Measurements from ENCODE around the gene ZCCHC7. TPM values are rescaled to one million over a fixed set of nuclear protein-coding genes. Genes with fewer than 3 reads are reported as not detected.
"Not testable (repeated sequence)": the region's sequence is repeated elsewhere in the genome, so short reads cannot be mapped to it uniquely, and the experiment has no call there.

The ZCCHC7 gene
- total and polyA plus RNA-seq, 4 experiments from 2014 or later: 30.1 to 43.9 (median 38.8) TPM

- Mint-ChIP-seq H3K27ac (peak overlapping the region in 1 of 7 donors; percentile 43), H3K36me3 (peaks cover 22 to 26% of the 10 kb centered on the region in 2 donors), H3K4me1 (peaks cover 16 to 35% (median 22%) of the 10 kb centered on the region in 4 donors), H3K9me3 (peaks cover 0 to 2% (median 0%) of the 10 kb centered on the region in 8 donors), H3K27me3 (no peaks in the 10 kb centered on the region), H3K4me3 (no peak overlapping the region)
- Histone ChIP-seq H3K36me3 (ENCODE audit: insufficient read depth, low read length) (no peaks in the 10 kb centered on the region), H3K27ac (ENCODE audit: low read depth, low read length) (no peak overlapping the region), H3K27me3 (ENCODE audit: insufficient read depth, low read length) (no peaks in the 10 kb centered on the region), H3K9me3 (ENCODE audit: control insufficient read depth in 1 of 2, low read length in 2 of 2) (no peaks in the 10 kb centered on the region), H3K4me3 (ENCODE audit: low read length in 2 of 2) (no peak overlapping the region), H3K4me1 (ENCODE audit: insufficient read depth, low read length) (peaks cover 11% of the 10 kb centered on the region)
- DNase-seq: no peak
- POLR2A ChIA-PET (ENCODE audit: partially characterized antibody): no interaction called here
- CTCF ChIA-PET (ENCODE audit: partially characterized antibody): no interaction called here
- intact Hi-C loops (cut with micrococcal nuclease): no loop called here
Observed at GRCh38 chr9:37182718-37183117, 62.3 kb downstream of the ZCCHC7 start.

GRCh38 chr9:37184905-37185867 lies 64.8 kb downstream of the ZCCHC7 start:
- Mint-ChIP-seq H3K4me1 (peaks cover 16 to 27% (median 23%) of the 10 kb centered on the region in 4 donors), H3K36me3 (peaks cover 30 to 40% of the 10 kb centered on the region in 2 donors), H3K9me3 (peaks cover 0 to 4% (median 0%) of the 10 kb centered on the region in 8 donors), H3K27me3 (no peaks in the 10 kb centered on the region), H3K4me3 (no peak overlapping the region), H3K27ac (no peak overlapping the region)
- POLR2A ChIA-PET (ENCODE audit: partially characterized antibody): no interaction called here
- H3K27me3 ChIP-seq (ENCODE audit: insufficient read depth, low read length): no peaks in the 10 kb centered on the region
- H3K4me3 ChIP-seq (ENCODE audit: low read length in 2 of 2): no peak overlapping the region
- no peaks in the 10 kb centered on the region for H3K9me3 ChIP-seq (ENCODE audit: control insufficient read depth in 1 of 2, low read length in 2 of 2)
- H3K4me1 ChIP-seq (ENCODE audit: insufficient read depth, low read length): peaks cover 16% of the 10 kb centered on the region
- CTCF ChIA-PET (ENCODE audit: partially characterized antibody): no interaction called here
- no peak for DNase-seq
- intact Hi-C loops (cut with micrococcal nuclease): no loop called here
- H3K27ac ChIP-seq (ENCODE audit: low read depth, low read length): no peak overlapping the region
- H3K36me3 ChIP-seq (ENCODE audit: insufficient read depth, low read length): peaks cover 4% of the 10 kb centered on the region

- Mint-ChIP-seq H3K27ac (peak overlapping the region in 6 of 7 donors; percentile 51 to 94 (median 80)), H3K36me3 (peaks cover 32 to 41% of the 10 kb centered on the region in 2 donors), H3K27me3 (no peaks in the 10 kb centered on the region), H3K4me3 (peak overlapping the region in 7 of 8 donors; percentile 65 to 86 (median 78)), H3K4me1 (peaks cover 16 to 25% (median 22%) of the 10 kb centered on the region in 4 donors), H3K9me3 (peaks cover 0 to 4% (median 0%) of the 10 kb centered on the region in 8 donors)
- no peak for DNase-seq
- H3K36me3 ChIP-seq (ENCODE audit: insufficient read depth, low read length): peaks cover 4% of the 10 kb centered on the region
- no peaks in the 10 kb centered on the region for H3K27me3 ChIP-seq (ENCODE audit: insufficient read depth, low read length)
- H3K27ac ChIP-seq (ENCODE audit: low read depth, low read length): no peak overlapping the region
- peaks cover 16% of the 10 kb centered on the region for H3K4me1 ChIP-seq (ENCODE audit: insufficient read depth, low read length)
- ChIA-PET POLR2A (ENCODE audit: partially characterized antibody) (interaction anchor here (1.2 kb wide), 1 partner anchor 67 kb away, joined by 3 read pairs; the partner anchor contains the start of gene ZCCHC7), CTCF (ENCODE audit: partially characterized antibody) (no interaction called here)
- no peak overlapping the region for H3K4me3 ChIP-seq (ENCODE audit: low read length in 2 of 2)
- intact Hi-C loops (cut with micrococcal nuclease): no loop called here
- no peaks in the 10 kb centered on the region for H3K9me3 ChIP-seq (ENCODE audit: control insufficient read depth in 1 of 2, low read length in 2 of 2)
Observed at GRCh38 chr9:37187292-37187691, 66.9 kb downstream of the ZCCHC7 start.

- intact Hi-C loops (cut with micrococcal nuclease): no loop called here
- H3K9me3 Mint-ChIP-seq: peaks cover 0 to 4% (median 0%) of the 10 kb centered on the region in 8 donors
Observed at GRCh38 chr9:37187713-37188439, 67.5 kb downstream of the ZCCHC7 start.

DNA sequence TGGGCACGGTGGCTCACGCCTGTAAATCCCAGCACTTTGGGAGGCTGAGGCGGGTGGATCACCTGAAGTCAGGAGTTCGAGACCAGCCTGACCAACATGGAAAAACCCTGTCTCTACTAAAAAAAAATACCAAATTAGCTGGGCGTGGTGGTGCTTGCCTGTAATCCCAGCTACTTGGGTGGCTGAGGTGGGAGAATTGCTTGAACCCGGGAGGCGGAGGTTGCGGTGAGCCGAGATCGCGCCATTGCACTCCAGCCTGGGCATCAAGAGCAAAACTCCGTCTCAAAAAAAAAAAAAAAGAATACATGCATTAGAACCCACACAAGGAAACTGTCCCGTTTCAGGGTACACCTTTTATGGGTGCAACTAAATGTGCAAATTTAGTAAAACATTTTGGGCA lies 70.4 kb downstream of the ZCCHC7 start:
- H3K36me3 ChIP-seq (ENCODE audit: insufficient read depth, low read length); H3K27me3 Mint-ChIP-seq; H3K4me3 Mint-ChIP-seq; H3K4me3 ChIP-seq (ENCODE audit: low read length in 2 of 2); H3K27ac Mint-ChIP-seq; DNase-seq; H3K27ac ChIP-seq (ENCODE audit: low read depth, low read length); H3K27me3 ChIP-seq (ENCODE audit: insufficient read depth, low read length); H3K9me3 Mint-ChIP-seq; CTCF ChIA-PET (ENCODE audit: partially characterized antibody); intact Hi-C loops (cut with micrococcal nuclease); POLR2A ChIA-PET (ENCODE audit: partially characterized antibody); H3K9me3 ChIP-seq (ENCODE audit: control insufficient read depth in 1 of 2, low read length in 2 of 2): not testable (repeated sequence)
- Mint-ChIP-seq H3K4me1 (peaks cover 19 to 26% (median 22%) of the 10 kb centered on the region in 4 donors), H3K36me3 (peaks cover 19 to 27% of the 10 kb centered on the region in 2 donors)
- peaks cover 16% of the 10 kb centered on the region for H3K4me1 ChIP-seq (ENCODE audit: insufficient read depth, low read length)

More at GRCh38 chr9:37187713-37188439, 67.5 kb downstream of the ZCCHC7 start:
- H3K4me1 ChIP-seq (ENCODE audit: insufficient read depth, low read length): peaks cover 16% of the 10 kb centered on the region
- Mint-ChIP-seq H3K4me3 (peak overlapping the region in 7 of 8 donors; percentile 31 to 86 (median 78)), H3K36me3 (peaks cover 32 to 41% of the 10 kb centered on the region in 2 donors), H3K4me1 (peaks cover 16 to 25% (median 22%) of the 10 kb centered on the region in 4 donors), H3K27ac (peak overlapping the region in 5 of 7 donors; percentile 51 to 94 (median 79)), H3K27me3 (no peaks in the 10 kb centered on the region)
- H3K27ac ChIP-seq (ENCODE audit: low read depth, low read length): no peak overlapping the region
- ChIA-PET POLR2A (ENCODE audit: partially characterized antibody) (interaction anchor here (1.2 kb wide), 1 partner anchor 68 kb away, joined by 3 read pairs; the partner anchor contains the start of gene ZCCHC7), CTCF (ENCODE audit: partially characterized antibody) (no interaction called here)
- no peak overlapping the region for H3K4me3 ChIP-seq (ENCODE audit: low read length in 2 of 2)
- DNase-seq: no peak
- H3K27me3 ChIP-seq (ENCODE audit: insufficient read depth, low read length): no peaks in the 10 kb centered on the region
- H3K9me3 ChIP-seq (ENCODE audit: control insufficient read depth in 1 of 2, low read length in 2 of 2): no peaks in the 10 kb centered on the region
- H3K36me3 ChIP-seq (ENCODE audit: insufficient read depth, low read length): peaks cover 4% of the 10 kb centered on the region

DNA sequence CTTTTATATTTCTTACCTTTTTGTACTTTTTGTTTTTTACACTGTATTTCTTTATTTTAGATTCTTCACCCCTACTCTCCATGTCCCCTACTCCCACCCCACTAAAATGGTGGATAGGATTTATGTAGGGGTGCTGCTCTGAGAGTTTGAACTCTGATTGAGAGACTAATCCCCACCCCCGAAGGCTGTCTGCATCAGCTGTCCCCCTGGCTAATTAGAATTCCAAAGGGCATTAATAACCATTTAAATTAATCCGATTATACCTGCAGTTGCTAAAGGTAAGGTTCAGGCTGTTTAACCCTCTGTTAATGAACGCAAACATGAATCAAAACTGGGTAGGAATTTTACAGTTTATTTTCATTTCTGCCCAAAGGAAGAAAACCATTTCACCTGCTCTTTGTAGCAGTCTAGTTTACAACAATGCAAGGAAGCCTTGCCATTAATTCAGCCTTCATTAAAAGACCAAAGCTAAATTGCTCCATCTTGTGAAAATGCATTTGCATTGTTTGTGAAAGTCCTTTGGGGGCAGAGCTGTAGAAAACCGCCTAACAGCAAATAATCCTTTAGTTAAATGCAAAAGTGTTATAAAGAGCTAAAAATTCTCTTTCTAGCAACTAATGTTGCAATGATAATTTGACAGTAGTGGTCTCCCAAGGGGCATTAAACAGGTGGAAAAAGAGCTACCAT lies 71.2 kb downstream of the ZCCHC7 start:
- Mint-ChIP-seq H3K27ac (no peak overlapping the region), H3K9me3 (peaks cover 0 to 4% (median 0%) of the 10 kb centered on the region in 8 donors), H3K4me1 (peaks cover 21 to 28% (median 26%) of the 10 kb centered on the region in 4 donors), H3K4me3 (no peak overlapping the region), H3K36me3 (peaks cover 19 to 27% of the 10 kb centered on the region in 2 donors), H3K27me3 (no peaks in the 10 kb centered on the region)
- Histone ChIP-seq H3K27me3 (ENCODE audit: insufficient read depth, low read length) (no peaks in the 10 kb centered on the region), H3K4me3 (ENCODE audit: low read length in 2 of 2) (no peak overlapping the region), H3K9me3 (ENCODE audit: control insufficient read depth in 1 of 2, low read length in 2 of 2) (no peaks in the 10 kb centered on the region), H3K27ac (ENCODE audit: low read depth, low read length) (no peak overlapping the region), H3K4me1 (ENCODE audit: insufficient read depth, low read length) (peaks cover 16% of the 10 kb centered on the region), H3K36me3 (ENCODE audit: insufficient read depth, low read length) (peaks cover 4% of the 10 kb centered on the region)
- intact Hi-C loops (cut with micrococcal nuclease): no loop called here
- DNase-seq: no peak
- ChIA-PET POLR2A (ENCODE audit: partially characterized antibody) (no interaction called here), CTCF (ENCODE audit: partially characterized antibody) (no interaction called here)

Data from CD4-positive, alpha-beta memory T cell (primary cell).